Ishikawa (cell line): ENCODE results near the gene NFYC.

Experiments
- CEBPB ChIP-seq: IDR thresholded peaks from 2 replicates; pipeline ENCODE4 v1.6.1; 2012
- EP300 ChIP-seq: IDR thresholded peaks from 2 replicates; pipeline ENCODE4 v1.6.1; 2012; ENCODE audit warnings: borderline replicate concordance
- MAX ChIP-seq: IDR thresholded peaks from 2 replicates; pipeline ENCODE4 v1.6.1; 2012
- NFIC ChIP-seq: IDR thresholded peaks from 2 replicates; pipeline ENCODE4 v1.6.1; 2012
- RAD21 ChIP-seq: IDR thresholded peaks from 2 replicates; pipeline ENCODE4 v1.6.1; 2012; ENCODE audit warnings: low read depth
- REST ChIP-seq: IDR thresholded peaks from 2 replicates; pipeline ENCODE4 v1.6.1; 2012; ENCODE audit warnings: low read depth, mild to moderate bottlenecking
- TAF1 ChIP-seq: IDR thresholded peaks from 2 replicates; pipeline ENCODE4 v1.6.1; 2012; ENCODE audit warnings: low read depth, mild to moderate bottlenecking
- TCF12 ChIP-seq: IDR thresholded peaks from 2 replicates; pipeline ENCODE4 v1.6.1; 2012; ENCODE audit warnings: low read depth
- TEAD4 ChIP-seq: IDR thresholded peaks from 2 replicates; pipeline ENCODE4 v1.6.1; 2012
- YY1 ChIP-seq: IDR thresholded peaks from 2 replicates; pipeline ENCODE4 v1.6.1; 2012; ENCODE audit warnings: low read depth

GRCh38 chr1:40802742-40803113 is 111.2 kb downstream of the NFYC start:
- TF ChIP-seq RAD21 (no peak), TCF12 (no peak), NFIC (no peak), YY1 (no peak), REST (no peak), MAX (no peak), TEAD4 (no peak), TAF1 (no peak), CEBPB (no peak), EP300 (no peak)
